Psoas muscle (tissue), 8 donors: Measurements from ENCODE around the gene ARHGAP40. TPM values are rescaled to one million over a fixed set of nuclear protein-coding genes. Genes with fewer than 3 reads are reported as not detected.

ENCODE experiments used
- ATAC-seq, 4 donors: fragments of 200-7000 bp; cut with Tn5 transposase; one replicate each; pipeline ENCODE4 v1.9.1; 2020; ENCODE audit warnings: moderate library complexity in 3 of 4, mild to moderate bottlenecking in 2 of 4
- DNase-seq, 2 donors: peaks; one replicate each; pipeline ENCODE4 v3.0.0-alpha.2; 2020
- H3K27ac ChIP-seq: fragments of 200-600 bp; one replicate; pipeline ENCODE4 v1.8.0; 2022
- H3K27me3 ChIP-seq, 3 donors: fragments of 200-600 bp in 1 of 3; one replicate each; pipeline versions ENCODE4 v1.6.1 to v1.8.0; 2013 to 2022; ENCODE audit warnings: low read length in 2 of 3, mild to moderate bottlenecking in 2 of 3, moderate library complexity in 1 of 3; ENCODE audit not compliant: insufficient read depth in 3 of 3
- H3K36me3 ChIP-seq, 2 donors: fragments of 200-600 bp in 1 of 2; one replicate each; pipeline versions ENCODE4 v1.6.1 to v1.8.0; 2013 to 2022; ENCODE audit warnings: low read depth in 1 of 2, mild to moderate bottlenecking in 1 of 2, moderate library complexity in 1 of 2; ENCODE audit not compliant: insufficient read depth in 1 of 2
- H3K4me1 ChIP-seq: fragments of 200-600 bp; one replicate; pipeline ENCODE4 v1.8.0; 2022
- H3K4me3 ChIP-seq: fragments of 200-600 bp; one replicate; pipeline ENCODE4 v1.8.0; 2022; ENCODE audit warnings: mild to moderate bottlenecking
- H3K9me3 ChIP-seq: fragments of 200-600 bp; one replicate; pipeline ENCODE4 v1.8.0; 2022
- WGBS, 3 donors: extraction: QIAGEN DNeasy Blood & Tissue Kit; methylation state at CpG; one replicate each; pipeline versions ENCODE4 v1.1.6 to v1.1.7; 2013; 5-methylcytosine and 5-hydroxymethylcytosine counted together
- intact Hi-C, 2 donors: fragments of 100-400 bp; cut with DNase I; formaldehyde crosslinking; loops; one replicate each; pipeline versions ENCODE4 v1.11.0 to v1.14.2; 2022
- polyA plus RNA-seq, 3 donors: library from polyadenylated mRNA; stranded (reverse); fragments of 200-250 nt; gene quantifications; one replicate each; pipeline ENCODE4 v1.2.3, GENCODE V29; 2013
- total RNA-seq, 4 donors: library from RNA; stranded (reverse); fragmentation: NEBNext Ultra II Directional in 2 of 4; extraction: Animal tissue kit (Norgen Biotek cat#: 25700) in 2 of 4; gene quantifications; one replicate each; pipeline versions ENCODE4 v1.2.1 to v1.2.4, GENCODE V29; 2021 to 2023
- TF ChIP-seq, protein P1 (sequence below): fragments of 200-600 bp; IDR thresholded peaks from one replicate; pipeline ENCODE4 v1.8.0; 2022; ENCODE audit warnings: antibody characterized with exemption
- donor health status: healthy with polysubstance abuse.
- donor health status: DM: no; HTN: no; CAD: no; lungs with moderate emphysema.
- donor health status: Bipolar disorder and iron deficiency.
- donor health status: healthy.
- donor health status: DM: yes; HTN: yes; CAD: no.
- donor health status: DM: no; HTN: no; CAD: no.
- donor health status: DM: no; HTN: no; CAD: no.
- donor health status: DM: yes; HTN: yes; CAD: no.

ARHGAP40 gene
- total and polyA plus RNA-seq, 7 donors = 0.03 to 0.04 TPM; not detected in 5

DNA sequence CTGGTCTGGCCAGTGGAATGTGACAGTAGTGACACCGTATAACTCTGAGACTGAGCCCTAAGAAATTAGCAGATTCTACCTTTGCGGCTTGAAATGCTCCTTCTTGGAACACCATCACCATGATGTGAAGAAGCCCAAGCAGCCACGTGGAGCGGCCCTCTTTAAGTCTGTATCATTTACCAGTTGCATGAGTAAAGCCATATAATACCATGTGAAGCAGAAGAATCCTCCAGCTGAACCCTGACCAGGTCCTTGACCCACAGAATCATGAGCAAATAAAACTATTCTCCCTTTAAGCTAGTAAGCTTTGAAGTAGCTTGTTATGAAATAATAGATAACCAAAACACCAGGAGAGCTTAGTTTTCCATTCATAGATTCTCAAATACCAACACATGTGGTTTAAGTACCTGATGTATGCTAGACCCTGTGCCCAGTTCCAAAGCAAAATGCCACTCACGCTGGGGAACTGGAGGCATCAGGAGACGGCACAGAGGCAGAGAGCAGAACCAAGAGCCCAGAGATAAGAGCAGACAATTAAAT, 65.9 kb downstream of the ARHGAP40 start:
- Histone ChIP-seq H3K9me3 (no peaks in the 10 kb centered on the region), H3K27ac (no peak overlapping the region), H3K36me3 (no peaks in the 10 kb centered on the region), H3K4me3 (no peak overlapping the region), H3K4me1 (no peaks in the 10 kb centered on the region), H3K27me3 (peaks cover 0 to 63% (median 9%) of the 10 kb centered on the region in 3 donors)
- ATAC-seq = no peak
- no peak for DNase-seq
- 84 to 88% (median 86%) methylated on average over 6 of the region's 6 CpGs for WGBS, 3 donors
- TF ChIP-seq, protein P1, sequence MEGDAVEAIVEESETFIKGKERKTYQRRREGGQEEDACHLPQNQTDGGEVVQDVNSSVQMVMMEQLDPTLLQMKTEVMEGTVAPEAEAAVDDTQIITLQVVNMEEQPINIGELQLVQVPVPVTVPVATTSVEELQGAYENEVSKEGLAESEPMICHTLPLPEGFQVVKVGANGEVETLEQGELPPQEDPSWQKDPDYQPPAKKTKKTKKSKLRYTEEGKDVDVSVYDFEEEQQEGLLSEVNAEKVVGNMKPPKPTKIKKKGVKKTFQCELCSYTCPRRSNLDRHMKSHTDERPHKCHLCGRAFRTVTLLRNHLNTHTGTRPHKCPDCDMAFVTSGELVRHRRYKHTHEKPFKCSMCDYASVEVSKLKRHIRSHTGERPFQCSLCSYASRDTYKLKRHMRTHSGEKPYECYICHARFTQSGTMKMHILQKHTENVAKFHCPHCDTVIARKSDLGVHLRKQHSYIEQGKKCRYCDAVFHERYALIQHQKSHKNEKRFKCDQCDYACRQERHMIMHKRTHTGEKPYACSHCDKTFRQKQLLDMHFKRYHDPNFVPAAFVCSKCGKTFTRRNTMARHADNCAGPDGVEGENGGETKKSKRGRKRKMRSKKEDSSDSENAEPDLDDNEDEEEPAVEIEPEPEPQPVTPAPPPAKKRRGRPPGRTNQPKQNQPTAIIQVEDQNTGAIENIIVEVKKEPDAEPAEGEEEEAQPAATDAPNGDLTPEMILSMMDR = no peak
- intact Hi-C loops = no loop called here

DNA sequence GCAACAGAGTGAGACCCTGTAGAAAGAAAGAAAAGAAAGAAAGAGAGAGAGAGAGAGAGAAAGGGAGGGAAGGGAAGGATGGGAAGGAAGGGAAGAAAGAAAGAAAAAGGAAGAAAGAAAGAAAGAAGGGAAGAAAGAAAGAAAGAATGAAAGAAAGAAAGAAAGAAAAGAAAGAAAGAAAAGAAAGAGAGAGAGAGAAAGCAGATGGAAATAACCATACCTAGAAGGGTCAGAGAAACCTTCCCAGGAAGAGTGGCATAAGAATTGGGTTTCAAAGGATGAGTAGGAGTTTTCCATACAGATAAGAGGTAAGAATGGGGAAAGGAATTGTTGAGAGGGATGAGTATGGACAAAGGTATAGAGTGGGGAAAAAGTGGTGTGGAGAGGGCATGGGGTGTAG, 68.1 kb downstream of the ARHGAP40 start:
- peaks cover 4% of the 10 kb centered on the region for H3K4me1 ChIP-seq
- intact Hi-C loops = no loop called here
- DNase-seq = no peak
- H3K27me3 ChIP-seq = peaks cover 3 to 70% (median 16%) of the 10 kb centered on the region in 3 donors
- TF ChIP-seq, protein P1 = no peak
- H3K4me3 ChIP-seq = no peak overlapping the region
- no peak overlapping the region for H3K27ac ChIP-seq
- no peaks in the 10 kb centered on the region for H3K36me3 ChIP-seq
- no peak for ATAC-seq
- no peaks in the 10 kb centered on the region for H3K9me3 ChIP-seq

DNA sequence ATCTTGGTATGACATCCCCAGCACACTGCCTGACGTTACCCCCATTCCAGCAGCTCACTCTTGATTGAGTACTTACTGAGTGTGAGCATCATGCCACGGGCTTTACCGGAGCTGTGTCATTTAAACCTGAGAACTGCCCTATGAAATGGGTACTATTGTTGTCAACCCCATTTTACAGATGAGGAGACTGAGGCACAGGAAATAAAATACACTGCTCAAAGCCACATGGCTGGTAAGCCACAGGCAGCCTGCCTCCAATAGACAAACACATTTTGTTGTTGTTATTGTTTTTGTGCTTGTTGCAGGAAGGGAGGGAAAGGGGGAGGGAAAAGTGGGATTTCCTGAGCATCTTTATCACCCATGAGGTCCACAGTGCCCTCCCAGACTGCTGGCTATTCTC, 69.2 kb downstream of the ARHGAP40 start:
- Histone ChIP-seq H3K4me3 (no peak overlapping the region), H3K4me1 (peaks cover 4% of the 10 kb centered on the region), H3K9me3 (no peaks in the 10 kb centered on the region), H3K27me3 (peaks cover 3 to 72% (median 17%) of the 10 kb centered on the region in 3 donors), H3K27ac (no peak overlapping the region), H3K36me3 (no peaks in the 10 kb centered on the region)
- ATAC-seq (no peak), DNase-seq (no peak)
- intact Hi-C loops = no loop called here
- TF ChIP-seq, protein P1 = no peak
- WGBS, 3 donors = 77 to 83% (median 77%) methylated on average over 3 of the region's 3 CpGs

DNA sequence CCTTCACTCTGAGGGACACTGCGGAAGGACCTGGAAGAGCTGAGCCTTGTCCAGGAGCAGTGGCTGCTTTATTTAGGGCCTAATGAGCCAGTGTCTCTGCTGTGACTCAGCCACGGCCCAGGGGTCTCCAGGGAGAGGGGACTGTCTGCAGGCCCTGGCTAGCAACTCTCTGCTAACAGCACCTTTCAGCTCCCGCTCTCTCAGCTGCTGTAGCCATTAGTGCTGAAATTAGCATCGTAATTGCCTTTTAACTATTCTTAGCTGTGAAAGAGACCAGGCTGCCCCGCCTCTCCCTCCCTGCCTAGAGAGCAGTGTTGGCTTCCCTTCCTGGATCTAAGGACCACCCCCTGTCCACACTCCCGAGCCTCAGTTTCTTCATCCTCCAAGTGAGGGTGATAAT, 69.6 kb downstream of the ARHGAP40 start:
- DNase-seq = no peak
- TF ChIP-seq, protein P1 = no peak
- Histone ChIP-seq H3K27ac (no peak overlapping the region), H3K36me3 (no peaks in the 10 kb centered on the region), H3K4me3 (no peak overlapping the region), H3K27me3 (peaks cover 3 to 75% (median 17%) of the 10 kb centered on the region in 3 donors), H3K4me1 (peaks cover 4% of the 10 kb centered on the region), H3K9me3 (no peaks in the 10 kb centered on the region)
- no peak for ATAC-seq
- intact Hi-C loops = no loop called here
- WGBS, 3 donors = 26 to 46% (median 40%) methylated on average over 6 of the region's 6 CpGs

DNA sequence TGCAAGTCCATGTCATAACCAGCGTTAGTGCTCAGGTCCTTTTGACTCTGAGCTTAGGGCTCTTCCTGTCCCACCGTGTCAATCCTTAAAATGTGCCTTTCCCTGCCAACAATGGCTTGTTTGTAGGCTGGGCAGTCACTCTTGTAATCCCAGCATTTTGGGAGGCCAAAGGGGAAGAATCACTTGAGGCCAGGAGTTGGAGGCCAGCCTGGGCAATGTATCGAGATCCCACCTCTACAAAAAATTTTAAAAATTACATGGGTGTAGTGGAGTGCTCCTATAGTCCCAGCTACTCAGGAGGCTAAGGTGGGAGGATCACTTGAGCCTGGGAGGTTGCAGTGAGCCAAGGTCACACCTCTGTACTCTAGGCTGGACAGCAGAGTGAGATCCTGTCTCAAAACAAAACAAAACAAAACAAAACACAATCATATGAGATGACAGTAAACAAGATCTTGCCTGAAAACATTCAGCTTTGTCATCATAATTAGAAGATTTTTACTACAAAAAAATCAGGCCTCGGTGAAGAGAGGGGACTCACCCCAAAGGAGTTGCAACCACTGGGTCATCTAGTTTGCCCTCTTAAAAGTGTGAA, 70.2 kb downstream of the ARHGAP40 start:
- Histone ChIP-seq H3K27ac (no peak overlapping the region), H3K4me3 (no peak overlapping the region), H3K27me3 (peaks cover 3 to 75% (median 17%) of the 10 kb centered on the region in 3 donors), H3K4me1 (peaks cover 4% of the 10 kb centered on the region), H3K36me3 (no peaks in the 10 kb centered on the region), H3K9me3 (no peaks in the 10 kb centered on the region)
- DNase-seq (no peak), ATAC-seq (no peak)
- intact Hi-C loops = no loop called here
- TF ChIP-seq, protein P1 = no peak
- 41 to 50% (median 46%) methylated on average over 4 of the region's 4 CpGs for WGBS, 3 donors
